Measurements from ENCODE around the gene SLC5A5. TPM values are rescaled to one million over a fixed set of nuclear protein-coding genes. Genes with fewer than 3 reads are reported as not detected.
A peak's percentile ranks its signal among the peaks of the same experiment; 100 is the strongest.

The SLC5A5 gene
- total RNA-seq, 1 donor from 2014 or later: not detected

DNA sequence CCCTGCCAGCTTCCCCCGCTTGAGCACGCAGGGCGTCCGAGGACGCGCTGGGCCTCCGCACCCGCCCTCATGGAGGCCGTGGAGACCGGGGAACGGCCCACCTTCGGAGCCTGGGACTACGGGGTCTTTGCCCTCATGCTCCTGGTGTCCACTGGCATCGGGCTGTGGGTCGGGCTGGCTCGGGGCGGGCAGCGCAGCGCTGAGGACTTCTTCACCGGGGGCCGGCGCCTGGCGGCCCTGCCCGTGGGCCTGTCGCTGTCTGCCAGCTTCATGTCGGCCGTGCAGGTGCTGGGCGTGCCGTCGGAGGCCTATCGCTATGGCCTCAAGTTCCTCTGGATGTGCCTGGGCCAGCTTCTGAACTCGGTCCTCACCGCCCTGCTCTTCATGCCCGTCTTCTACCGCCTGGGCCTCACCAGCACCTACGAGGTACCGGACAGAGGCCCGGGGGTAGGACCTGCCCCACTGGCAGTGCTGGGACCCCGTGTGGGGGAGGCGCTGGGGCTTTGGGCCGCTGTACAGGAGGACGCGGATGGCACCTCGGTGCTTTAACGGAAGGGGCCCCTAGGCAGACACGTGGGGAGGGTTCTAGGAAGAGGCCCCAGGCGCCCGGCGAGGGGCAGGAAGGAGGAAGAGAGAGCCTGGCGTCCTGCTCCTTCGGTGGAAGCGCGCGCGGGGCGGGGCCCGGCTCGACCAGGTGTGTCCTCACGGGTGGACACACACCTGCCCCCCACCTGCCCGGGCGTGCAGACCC is 681 bp downstream of the SLC5A5 start:
- Histone ChIP-seq H3K4me3 (peak overlapping the region; percentile 4), H3K36me3 (no peaks in the 10 kb centered on the region), H3K9me3 (no peaks in the 10 kb centered on the region), H3K27me3 (peaks cover 47% of the 10 kb centered on the region), H3K27ac (no peak overlapping the region), H3K4me1 (peaks cover 16% of the 10 kb centered on the region)
- TF ChIP-seq, protein P1, sequence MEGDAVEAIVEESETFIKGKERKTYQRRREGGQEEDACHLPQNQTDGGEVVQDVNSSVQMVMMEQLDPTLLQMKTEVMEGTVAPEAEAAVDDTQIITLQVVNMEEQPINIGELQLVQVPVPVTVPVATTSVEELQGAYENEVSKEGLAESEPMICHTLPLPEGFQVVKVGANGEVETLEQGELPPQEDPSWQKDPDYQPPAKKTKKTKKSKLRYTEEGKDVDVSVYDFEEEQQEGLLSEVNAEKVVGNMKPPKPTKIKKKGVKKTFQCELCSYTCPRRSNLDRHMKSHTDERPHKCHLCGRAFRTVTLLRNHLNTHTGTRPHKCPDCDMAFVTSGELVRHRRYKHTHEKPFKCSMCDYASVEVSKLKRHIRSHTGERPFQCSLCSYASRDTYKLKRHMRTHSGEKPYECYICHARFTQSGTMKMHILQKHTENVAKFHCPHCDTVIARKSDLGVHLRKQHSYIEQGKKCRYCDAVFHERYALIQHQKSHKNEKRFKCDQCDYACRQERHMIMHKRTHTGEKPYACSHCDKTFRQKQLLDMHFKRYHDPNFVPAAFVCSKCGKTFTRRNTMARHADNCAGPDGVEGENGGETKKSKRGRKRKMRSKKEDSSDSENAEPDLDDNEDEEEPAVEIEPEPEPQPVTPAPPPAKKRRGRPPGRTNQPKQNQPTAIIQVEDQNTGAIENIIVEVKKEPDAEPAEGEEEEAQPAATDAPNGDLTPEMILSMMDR (IDR thresholded peaks at IDR 0.05): no peak
- intact Hi-C loops (cut with DNase I): loop anchor here (10.0 kb wide), 1 partner anchor 122 kb away; no protein-coding TSS in a partner anchor
- ATAC-seq: peak; percentile 13
- DNase-seq: no peak

DNA sequence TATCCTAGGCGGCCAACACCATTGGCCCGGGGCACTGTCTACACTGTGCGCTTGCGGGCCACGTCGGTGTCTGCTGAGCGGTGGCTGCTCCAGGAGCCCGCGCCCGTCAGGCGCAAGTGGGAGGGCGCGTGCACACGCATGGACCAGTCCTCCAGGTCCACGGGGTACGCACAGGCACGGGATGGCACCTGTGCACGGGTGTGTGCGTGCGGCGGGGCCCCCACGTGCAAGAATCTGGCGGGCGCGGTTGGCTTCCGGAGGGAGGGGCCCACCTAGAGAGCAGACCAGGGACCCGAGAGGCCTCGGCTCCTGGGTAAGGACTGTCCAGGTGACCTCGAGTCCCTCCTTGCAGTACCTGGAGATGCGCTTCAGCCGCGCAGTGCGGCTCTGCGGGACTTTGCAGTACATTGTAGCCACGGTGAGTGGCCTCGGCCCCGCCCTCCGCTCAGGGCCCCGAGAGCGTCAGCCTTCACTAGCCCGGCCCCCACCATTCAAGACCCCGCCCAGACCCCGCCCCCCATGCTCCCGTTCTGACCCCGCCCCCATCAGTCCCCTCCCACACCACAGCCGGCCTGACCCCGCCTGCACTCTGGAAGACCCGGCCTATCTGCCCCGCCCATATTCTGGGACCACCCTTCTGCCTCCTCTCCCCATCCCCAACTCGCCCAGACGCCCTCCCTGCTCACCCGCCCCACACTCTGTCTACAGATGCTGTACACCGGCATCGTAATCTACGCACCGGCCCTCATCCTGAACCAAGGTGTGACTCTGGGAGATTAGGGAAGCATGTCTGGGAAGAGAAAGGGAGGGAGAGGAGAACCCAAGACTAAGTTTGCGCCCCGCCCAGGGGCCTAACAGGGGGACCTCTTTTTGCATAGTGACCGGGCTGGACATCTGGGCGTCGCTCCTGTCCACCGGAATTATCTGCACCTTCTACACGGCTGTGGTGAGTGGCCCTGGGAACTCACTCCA is 2.3 kb downstream of the SLC5A5 start:
- TF ChIP-seq, protein P1 (IDR thresholded peaks at IDR 0.05): no peak
- intact Hi-C loops (cut with DNase I): loop anchor here (10.0 kb wide), 1 partner anchor 121 kb away; no protein-coding TSS in a partner anchor
- DNase-seq (peak; percentile 77), ATAC-seq (peak; percentile 79)
- H3K36me3 ChIP-seq: no peaks in the 10 kb centered on the region
- H3K9me3 ChIP-seq: no peaks in the 10 kb centered on the region
- peaks cover 47% of the 10 kb centered on the region for H3K27me3 ChIP-seq
- peak overlapping the region; percentile 21 for H3K4me3 ChIP-seq
- peaks cover 16% of the 10 kb centered on the region for H3K4me1 ChIP-seq
- H3K27ac ChIP-seq: no peak overlapping the region

DNA sequence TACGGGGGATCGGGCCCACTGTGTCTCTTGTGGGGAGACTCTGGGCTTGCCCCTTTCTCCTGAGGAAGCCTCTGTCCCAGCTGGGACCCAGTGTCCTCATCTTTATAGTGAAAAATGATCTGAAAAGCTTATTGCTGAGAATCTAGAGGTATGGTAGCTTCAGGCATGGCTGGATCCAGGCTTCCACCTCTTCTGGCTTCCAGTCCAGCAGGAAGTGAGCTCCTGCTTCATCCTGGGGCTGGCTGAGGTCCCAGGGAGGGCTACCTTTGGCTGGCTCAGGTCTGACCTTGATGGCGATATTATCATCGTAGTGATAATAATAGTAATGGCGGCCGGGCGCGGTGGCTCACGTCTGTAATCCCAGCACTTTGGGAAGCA is 3.0 kb downstream of the SLC5A5 start:
- Histone ChIP-seq H3K27me3 (peaks cover 47% of the 10 kb centered on the region), H3K4me1 (peaks cover 16% of the 10 kb centered on the region), H3K4me3 (no peak overlapping the region), H3K27ac (no peak overlapping the region), H3K36me3 (no peaks in the 10 kb centered on the region), H3K9me3 (no peaks in the 10 kb centered on the region)
- ATAC-seq (no peak), DNase-seq (no peak)
- intact Hi-C loops (cut with DNase I): loop anchor here (10.0 kb wide), 1 partner anchor 120 kb away; no protein-coding TSS in a partner anchor
- TF ChIP-seq, protein P1 (IDR thresholded peaks at IDR 0.05): no peak

DNA sequence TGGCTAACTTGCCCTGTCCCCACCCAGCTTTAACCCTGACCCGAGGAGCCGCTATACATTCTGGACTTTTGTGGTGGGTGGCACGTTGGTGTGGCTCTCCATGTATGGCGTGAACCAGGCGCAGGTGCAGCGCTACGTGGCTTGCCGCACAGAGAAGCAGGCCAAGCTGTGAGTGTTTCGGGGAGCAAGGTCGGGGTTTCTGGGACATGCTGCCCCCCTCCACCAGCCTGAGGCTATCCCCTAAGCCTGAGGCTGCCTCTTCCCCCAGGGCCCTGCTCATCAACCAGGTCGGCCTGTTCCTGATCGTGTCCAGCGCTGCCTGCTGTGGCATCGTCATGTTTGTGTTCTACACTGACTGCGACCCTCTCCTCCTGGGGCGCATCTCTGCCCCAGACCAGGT is 6.0 kb downstream of the SLC5A5 start:
- TF ChIP-seq, protein P1 (IDR thresholded peaks at IDR 0.05): no peak
- DNase-seq: no peak
- peaks cover 19% of the 10 kb centered on the region for H3K27me3 ChIP-seq
- no peak for ATAC-seq
- no peaks in the 10 kb centered on the region for H3K9me3 ChIP-seq
- H3K4me3 ChIP-seq: no peak overlapping the region
- no peaks in the 10 kb centered on the region for H3K36me3 ChIP-seq
- intact Hi-C loops (cut with DNase I): loop anchor here (10.0 kb wide), 1 partner anchor 117 kb away; no protein-coding TSS in a partner anchor
- H3K27ac ChIP-seq: no peak overlapping the region
- peaks cover 9% of the 10 kb centered on the region for H3K4me1 ChIP-seq

DNA sequence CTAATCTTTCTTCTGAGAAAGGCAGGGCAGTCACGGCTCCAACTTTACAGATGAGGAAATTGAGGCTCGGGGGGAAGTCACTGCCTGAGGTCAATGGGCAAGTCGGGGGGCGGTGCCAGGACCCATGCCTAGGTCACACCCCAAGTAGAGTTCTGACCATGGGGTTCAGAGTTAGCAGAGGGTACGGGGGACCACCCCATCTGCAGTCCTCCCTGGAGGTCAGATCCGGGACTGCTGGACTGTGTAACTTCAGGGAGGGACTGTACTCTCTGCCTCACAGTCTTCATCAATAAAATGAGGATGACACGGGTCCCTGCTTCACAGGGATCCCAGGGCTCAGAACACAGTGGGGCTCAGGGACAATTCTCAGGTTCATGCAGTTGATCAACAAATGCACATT is 7.7 kb downstream of the SLC5A5 start:
- ATAC-seq: no peak
- DNase-seq: no peak
- Histone ChIP-seq H3K4me1 (no peaks in the 10 kb centered on the region), H3K27ac (no peak overlapping the region), H3K9me3 (no peaks in the 10 kb centered on the region), H3K36me3 (no peaks in the 10 kb centered on the region), H3K27me3 (peaks cover 11% of the 10 kb centered on the region), H3K4me3 (no peak overlapping the region)
- TF ChIP-seq, protein P1 (IDR thresholded peaks at IDR 0.05): no peak
- intact Hi-C loops (cut with DNase I): loop anchor here (10.0 kb wide), 1 partner anchor 115 kb away; no protein-coding TSS in a partner anchor

Measured in upper lobe of right lung (tissue), 1 donor.